Coronary artery (tissue), 2 donors: Measurements from ENCODE around the gene DGCR6L.

ENCODE experiments used
- DNase-seq: peaks from one replicate; pipeline ENCODE4 v3.0.0-alpha.2; 2017; ENCODE audit warnings: low spot score
- H3K27ac ChIP-seq, 2 donors: fragments of 200-600 bp; sonication (generic); one replicate each; pipeline ENCODE4 v1.5.1; 2016 to 2019
- H3K4me3 ChIP-seq: fragments of 200-600 bp; sonication (generic); 2 replicates; pipeline ENCODE4 v1.5.1; 2016; ENCODE audit warnings: mild to moderate bottlenecking, moderate library complexity
- TF ChIP-seq, protein P1 (sequence below): fragments of 200-600 bp; sonication (generic); IDR thresholded peaks from one replicate; pipeline ENCODE4 v1.5.1; 2019; ENCODE audit warnings: antibody characterized with exemption

The DGCR6L gene

DNA sequence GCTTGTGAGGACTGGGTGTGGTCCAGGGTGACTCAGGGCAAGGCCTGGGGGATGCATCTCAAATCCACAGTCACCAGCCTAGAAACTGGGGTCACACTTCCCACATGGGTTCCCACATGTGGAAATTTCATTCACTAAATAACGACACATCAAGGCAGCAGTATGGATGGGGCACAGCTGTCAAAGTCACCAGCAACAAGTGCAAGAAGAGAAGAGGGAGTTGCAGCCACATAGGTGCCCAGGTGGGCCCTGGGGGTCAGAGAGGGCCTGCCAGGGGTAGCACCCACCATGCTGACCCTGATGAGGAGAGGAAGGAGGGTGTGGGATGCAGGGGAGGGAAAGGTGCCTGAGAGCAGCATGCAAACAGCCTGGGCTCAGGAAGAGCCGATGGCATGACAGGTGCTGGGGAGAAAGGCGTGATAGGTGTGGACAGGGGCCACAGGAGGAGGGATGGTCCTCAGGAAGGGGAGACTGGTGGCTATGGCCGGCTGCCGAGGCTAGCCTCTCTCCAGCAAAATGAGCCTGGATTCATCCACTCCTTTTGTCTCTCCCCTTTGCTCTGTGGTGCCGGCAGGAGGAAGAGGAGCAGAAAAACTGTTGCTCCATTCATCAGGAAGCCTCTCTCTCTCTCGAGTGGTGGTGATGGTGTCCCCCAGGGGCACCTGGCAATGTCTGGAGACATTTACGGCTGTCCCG, 22.3 kb downstream of the DGCR6L start:
- TF ChIP-seq, protein P1, sequence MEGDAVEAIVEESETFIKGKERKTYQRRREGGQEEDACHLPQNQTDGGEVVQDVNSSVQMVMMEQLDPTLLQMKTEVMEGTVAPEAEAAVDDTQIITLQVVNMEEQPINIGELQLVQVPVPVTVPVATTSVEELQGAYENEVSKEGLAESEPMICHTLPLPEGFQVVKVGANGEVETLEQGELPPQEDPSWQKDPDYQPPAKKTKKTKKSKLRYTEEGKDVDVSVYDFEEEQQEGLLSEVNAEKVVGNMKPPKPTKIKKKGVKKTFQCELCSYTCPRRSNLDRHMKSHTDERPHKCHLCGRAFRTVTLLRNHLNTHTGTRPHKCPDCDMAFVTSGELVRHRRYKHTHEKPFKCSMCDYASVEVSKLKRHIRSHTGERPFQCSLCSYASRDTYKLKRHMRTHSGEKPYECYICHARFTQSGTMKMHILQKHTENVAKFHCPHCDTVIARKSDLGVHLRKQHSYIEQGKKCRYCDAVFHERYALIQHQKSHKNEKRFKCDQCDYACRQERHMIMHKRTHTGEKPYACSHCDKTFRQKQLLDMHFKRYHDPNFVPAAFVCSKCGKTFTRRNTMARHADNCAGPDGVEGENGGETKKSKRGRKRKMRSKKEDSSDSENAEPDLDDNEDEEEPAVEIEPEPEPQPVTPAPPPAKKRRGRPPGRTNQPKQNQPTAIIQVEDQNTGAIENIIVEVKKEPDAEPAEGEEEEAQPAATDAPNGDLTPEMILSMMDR, result no peak
- Histone ChIP-seq H3K27ac (no peak overlapping the region), H3K4me3 (no peak overlapping the region)
- DNase-seq, result no peak

DNA sequence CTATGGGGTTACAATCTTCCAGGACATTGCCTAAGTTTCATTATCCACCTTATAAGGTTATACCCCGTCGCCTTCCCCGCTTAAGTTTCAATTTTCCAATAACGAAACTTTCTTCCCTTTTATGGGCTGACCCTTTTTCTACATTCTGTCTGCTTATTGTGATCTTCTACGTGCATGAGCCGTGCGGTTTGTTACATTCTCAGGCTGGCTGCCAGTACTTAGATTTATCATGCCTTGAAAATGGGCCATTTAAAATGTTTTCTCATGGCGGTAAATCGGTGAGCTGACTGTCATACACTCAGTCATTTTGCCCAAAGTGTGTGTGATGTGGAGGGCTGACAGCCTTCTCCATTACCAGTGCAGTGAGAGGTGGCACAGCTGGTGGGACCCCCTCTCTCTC, 23.3 kb downstream of the DGCR6L start:
- Histone ChIP-seq H3K4me3 (no peak overlapping the region), H3K27ac (no peak overlapping the region)
- TF ChIP-seq, protein P1, result no peak
- no peak for DNase-seq

DNA sequence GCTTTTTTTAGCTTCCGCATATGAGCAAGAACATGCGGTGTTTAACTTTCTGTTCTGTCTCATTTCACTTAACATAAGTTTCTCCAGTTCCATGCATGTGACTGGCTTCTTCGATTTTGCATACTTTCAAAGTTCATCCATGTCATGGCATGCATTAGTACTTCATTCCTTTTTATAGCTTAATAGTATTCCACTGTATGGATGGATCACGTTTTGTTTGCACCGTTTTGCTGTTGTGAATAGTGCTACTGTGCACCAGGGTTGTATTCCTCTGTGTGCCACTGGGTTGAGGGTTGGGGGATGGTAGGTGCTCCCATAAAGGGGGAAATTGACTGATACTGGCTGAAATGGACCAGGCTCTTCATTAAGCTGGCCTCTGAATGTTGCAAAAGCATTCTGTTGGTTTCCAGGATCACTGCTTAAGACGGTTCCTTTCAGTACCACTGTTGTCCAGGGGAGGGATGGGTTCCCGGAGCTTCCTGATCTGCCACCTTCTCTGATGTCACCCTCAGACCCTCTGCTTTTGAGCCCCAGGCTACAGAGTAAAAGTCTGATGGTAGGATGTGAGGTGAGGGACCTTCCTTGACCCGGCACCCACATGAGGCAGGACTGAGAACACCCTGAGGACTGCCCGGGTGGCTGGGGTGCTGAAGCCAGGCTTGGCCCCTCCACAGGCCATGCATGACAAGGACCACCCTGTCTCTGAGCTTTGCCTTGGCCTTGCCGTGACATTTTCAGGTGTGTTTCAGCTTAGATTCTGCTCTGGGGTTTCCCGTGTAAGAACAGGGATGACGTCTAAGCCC, 24.4 kb downstream of the DGCR6L start:
- TF ChIP-seq, protein P1, result no peak
- no peak overlapping the region for H3K27ac ChIP-seq
- no peak for DNase-seq
- H3K4me3 ChIP-seq, result no peak overlapping the region

DNA sequence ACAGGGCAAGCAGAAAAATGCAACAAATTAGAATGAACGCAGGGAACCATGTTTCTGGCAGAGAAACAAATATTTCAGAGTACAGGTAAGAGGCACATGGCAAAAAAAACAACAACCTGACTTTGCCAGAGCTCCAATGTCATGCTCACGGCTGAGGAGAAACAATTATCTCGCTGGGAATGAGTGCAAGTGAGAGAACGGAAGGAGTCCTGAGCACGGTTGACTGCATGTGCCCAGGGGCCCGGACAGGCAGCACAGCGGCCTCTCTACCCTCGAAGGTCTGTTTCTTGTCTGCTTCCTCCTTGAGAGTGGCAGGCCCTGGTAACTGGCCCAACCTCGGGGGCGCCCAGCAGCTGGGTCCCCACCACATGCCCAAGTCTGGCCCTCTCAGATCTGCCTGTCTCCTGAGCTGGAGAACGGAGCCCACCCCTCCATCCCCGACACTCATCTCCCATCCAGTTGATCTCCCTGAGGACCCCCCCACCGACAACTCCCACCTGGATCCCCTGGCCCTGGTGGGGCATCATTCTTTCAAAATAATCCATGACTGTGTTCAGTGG, 27.1 kb downstream of the DGCR6L start:
- DNase-seq, result no peak

DNA sequence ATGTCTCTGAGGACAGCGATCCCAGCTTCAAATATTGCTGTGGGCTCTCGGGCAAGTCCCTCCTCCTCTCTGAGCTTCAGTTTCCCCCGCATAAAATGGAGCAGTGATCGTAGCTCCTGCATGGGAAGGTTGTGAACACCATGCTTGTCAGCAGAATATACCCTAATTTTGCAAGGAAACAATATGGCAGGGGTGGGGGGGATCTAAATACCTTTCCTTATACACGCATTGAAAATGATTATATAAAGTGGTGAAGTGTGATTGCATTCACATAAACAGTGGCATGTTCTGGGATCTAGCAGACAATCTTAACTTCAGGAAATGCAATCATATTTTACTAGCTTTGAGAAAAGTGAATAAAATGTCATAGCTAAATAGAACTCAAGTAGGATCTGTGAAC, 27.8 kb downstream of the DGCR6L start:
- DNase-seq, result no peak
- Histone ChIP-seq H3K4me3 (no peak overlapping the region), H3K27ac (no peak overlapping the region)
- TF ChIP-seq, protein P1, result no peak

More for the DNA sequence above, 27.1 kb downstream of the DGCR6L start:
- Histone ChIP-seq H3K4me3 (no peak overlapping the region), H3K27ac (no peak overlapping the region)
- TF ChIP-seq, protein P1, result no peak

DNA sequence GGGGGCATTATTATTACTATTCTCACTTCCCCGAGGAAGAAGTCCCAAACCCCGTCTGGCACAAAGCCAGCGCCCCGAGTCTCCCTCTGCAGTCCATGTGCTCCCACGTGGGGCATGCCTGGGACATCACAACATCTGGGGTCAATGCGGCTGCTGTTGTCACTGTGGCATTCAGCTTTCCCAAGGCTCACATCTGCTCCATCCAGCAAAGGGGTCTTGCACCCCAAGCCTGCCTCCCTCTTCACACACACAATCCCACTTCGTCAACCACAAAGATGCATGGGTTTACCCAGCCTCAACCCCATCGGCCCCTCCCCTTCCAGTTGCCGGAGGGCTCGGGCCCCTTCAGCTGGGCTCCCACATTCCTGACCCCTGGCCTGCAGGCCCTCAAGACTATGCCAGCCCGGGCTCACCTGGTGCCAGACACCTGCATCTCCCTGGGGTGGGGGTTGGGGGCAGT, 28.2 kb downstream of the DGCR6L start:
- Histone ChIP-seq H3K27ac (no peak overlapping the region), H3K4me3 (no peak overlapping the region)
- TF ChIP-seq, protein P1, result no peak
- no peak for DNase-seq
